Astrocyte of the spinal cord (primary cell): ENCODE measurements around the gene MAX.

Experiments used
- DNase-seq: peaks from one replicate; pipeline ENCODE4 v3.0.0; 2011; ENCODE audit warnings: low read depth, low spot score
- H3K4me3 ChIP-seq: 2 replicates; pipeline ENCODE4 v1.5.1; 2011; ENCODE audit warnings: low read depth, mild to moderate bottlenecking, low read length, moderate library complexity
- in situ Hi-C: cut with HindIII; loops from 2 replicates; pipeline ENCODE4 v1.10.0; 2017; ENCODE audit warnings: low sequenced_read_pairs
- TF ChIP-seq, protein P1 (sequence below): IDR thresholded peaks from 2 replicates; pipeline ENCODE4 v1.5.1; 2012; ENCODE audit warnings: low read depth, mild to moderate bottlenecking, low read length, inconsistent platforms

MAX gene

DNA sequence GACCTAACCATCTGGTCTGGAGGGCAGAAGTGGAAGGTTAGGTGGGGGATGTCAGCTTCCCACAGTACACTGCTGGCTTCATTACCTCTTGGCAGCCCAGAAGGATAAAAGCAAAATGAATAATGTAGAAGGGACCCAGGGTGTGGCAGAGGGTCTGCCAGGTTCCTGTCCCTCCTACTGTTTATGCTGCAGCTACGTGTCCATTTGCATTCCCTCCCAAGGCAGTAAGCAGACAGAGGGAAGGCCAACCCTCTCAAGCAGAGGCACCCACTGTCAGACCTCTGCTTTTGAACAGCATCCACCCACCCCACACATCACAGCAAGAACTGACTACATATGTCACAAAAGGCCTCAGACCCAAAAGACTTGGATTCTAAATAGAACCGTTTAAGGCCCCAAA, 19.4 kb downstream of the MAX start:
- H3K4me3 ChIP-seq = no peak overlapping the region
- in situ Hi-C loops = no loop called here
- no peak for DNase-seq
- TF ChIP-seq, protein P1, sequence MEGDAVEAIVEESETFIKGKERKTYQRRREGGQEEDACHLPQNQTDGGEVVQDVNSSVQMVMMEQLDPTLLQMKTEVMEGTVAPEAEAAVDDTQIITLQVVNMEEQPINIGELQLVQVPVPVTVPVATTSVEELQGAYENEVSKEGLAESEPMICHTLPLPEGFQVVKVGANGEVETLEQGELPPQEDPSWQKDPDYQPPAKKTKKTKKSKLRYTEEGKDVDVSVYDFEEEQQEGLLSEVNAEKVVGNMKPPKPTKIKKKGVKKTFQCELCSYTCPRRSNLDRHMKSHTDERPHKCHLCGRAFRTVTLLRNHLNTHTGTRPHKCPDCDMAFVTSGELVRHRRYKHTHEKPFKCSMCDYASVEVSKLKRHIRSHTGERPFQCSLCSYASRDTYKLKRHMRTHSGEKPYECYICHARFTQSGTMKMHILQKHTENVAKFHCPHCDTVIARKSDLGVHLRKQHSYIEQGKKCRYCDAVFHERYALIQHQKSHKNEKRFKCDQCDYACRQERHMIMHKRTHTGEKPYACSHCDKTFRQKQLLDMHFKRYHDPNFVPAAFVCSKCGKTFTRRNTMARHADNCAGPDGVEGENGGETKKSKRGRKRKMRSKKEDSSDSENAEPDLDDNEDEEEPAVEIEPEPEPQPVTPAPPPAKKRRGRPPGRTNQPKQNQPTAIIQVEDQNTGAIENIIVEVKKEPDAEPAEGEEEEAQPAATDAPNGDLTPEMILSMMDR = no peak

DNA sequence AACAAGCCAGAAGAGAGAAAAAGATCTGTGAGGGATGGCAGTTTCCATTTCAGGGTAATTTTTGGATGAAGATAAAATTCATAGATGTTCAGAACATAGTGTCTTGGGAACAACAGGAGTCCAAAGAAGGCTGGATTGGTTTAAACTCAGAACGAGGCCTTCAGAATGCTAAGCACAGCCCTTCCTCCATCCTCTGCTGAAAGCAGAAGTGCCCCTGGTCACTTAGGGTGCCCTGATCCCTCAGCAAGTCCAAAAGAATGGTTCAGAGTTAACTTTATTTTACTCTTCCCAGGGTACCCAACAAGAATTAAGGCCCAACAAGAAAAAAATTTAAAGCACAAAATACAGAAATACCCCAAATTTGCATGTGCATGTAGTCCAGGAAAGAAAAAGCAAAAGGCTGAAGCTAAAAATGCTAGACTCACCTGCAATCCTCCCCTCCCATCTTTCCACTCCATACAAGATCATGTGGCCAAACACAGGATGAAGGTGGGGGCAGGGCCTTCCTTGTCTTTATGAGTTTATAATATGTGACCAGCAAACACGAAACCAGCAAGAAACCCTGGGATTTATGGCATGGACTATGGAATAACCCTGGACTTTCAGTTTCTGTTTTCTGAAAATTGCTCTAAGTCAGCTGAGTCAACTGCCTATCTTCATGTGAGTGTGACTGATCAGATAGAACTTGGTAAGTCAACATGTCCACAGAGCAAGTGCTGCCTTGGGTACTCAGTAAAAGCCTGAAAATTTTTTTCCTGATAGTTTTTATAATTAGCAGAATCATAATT, 21.2 kb downstream of the MAX start:
- TF ChIP-seq, protein P1 = no peak
- in situ Hi-C loops = no loop called here
- no peak overlapping the region for H3K4me3 ChIP-seq
- no peak for DNase-seq

GRCh38 chr14:65079768-65080167, 22.5 kb downstream of the MAX start:
- H3K4me3 ChIP-seq = no peak overlapping the region
- no peak for DNase-seq
- in situ Hi-C loops = no loop called here
- TF ChIP-seq, protein P1 = no peak

GRCh38 chr14:65079201-65079600, 23.1 kb downstream of the MAX start:
- no peak overlapping the region for H3K4me3 ChIP-seq
- no peak for DNase-seq
- TF ChIP-seq, protein P1 = no peak
- in situ Hi-C loops = no loop called here

- in situ Hi-C loops = no loop called here
- no peak overlapping the region for H3K4me3 ChIP-seq
- TF ChIP-seq, protein P1 = no peak
- DNase-seq = no peak
These were observed 25.0 kb downstream of the MAX start for GRCh38 chr14:65077318-65077717.

DNA sequence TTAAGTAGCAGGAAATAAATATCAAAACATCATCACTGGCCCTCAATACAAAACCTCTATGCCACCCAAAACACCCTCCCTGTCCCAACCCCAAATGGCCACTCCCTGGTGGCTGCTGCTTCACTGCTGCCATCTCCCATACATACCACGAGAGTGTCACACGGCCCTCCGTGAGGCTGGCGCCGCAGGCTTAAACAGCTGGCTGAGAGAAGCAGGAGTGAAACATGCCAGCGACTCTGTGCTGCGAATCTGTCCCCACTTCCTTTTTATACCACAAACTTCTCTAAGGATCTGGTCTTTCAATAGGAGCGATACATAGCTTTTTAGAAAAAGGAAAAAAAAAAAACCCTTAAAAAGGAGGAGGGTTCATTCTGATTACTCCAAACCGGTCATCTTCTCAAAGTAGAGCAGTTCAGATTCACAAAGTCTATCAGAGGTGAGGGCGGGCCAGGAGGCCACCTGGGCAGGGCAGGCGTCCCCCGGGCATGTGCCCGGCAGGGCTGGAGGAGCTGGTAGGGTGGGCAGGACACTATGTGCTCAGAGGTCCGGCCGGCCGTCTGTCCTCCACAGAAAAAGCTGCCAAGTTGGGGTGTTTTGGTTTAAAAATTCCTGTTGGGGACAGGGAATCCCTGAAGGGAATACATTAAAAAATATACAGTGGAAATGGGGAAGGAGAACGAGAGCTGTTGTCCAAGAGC, 26.5 kb downstream of the MAX start:
- TF ChIP-seq, protein P1 = no peak
- H3K4me3 ChIP-seq = no peak overlapping the region
- no peak for DNase-seq
- in situ Hi-C loops = no loop called here
